NCI-H2081 (cell line): Measurements from ENCODE around the gene STK11IP.

Experiments
- DNase-seq, 2 experiments: peaks; one replicate each; lab custom pipeline; 2025; lab: John Stamatoyannopoulos, UW

Gene STK11IP

DNA sequence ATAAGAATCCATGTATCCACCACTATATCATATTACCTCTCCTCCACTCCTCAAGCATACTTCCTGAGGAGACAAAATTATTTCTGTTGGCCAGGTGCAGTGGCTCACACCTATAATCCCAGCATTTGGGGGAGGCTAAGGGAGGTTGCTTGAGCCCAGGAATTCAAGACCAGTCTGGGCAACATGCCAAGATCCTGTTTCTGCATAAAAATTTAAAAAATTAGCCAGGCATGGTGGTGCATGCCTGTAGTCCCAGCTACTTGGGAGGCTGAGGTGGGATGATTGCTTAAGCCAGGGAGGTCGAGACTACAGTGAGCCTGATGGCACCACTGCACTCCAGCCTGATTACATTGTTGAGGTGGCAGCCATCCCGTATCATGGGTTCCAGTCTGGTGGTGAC lies 16.3 kb upstream of the STK11IP start:
- DNase-seq = no peak

DNA sequence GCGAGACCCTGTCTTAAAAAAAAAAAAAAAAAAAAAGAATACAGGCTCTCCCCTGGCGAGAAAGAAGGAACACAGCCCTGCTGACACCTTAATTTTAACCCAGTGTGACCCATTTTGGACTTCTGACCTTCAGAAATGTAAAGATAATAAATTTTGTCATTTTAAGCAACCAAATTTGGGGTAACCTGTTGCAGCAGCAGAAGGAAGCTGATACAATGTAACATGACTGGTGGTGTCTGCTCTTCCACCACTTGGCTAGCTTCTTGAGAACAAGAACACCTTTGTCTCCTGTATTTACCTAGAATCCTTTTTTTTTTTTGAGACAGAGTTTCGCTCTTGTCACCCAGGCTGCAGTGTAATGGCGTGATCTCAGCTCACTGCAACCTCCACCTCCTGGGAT lies 6.6 kb upstream of the STK11IP start:
- DNase-seq = no peak

DNA sequence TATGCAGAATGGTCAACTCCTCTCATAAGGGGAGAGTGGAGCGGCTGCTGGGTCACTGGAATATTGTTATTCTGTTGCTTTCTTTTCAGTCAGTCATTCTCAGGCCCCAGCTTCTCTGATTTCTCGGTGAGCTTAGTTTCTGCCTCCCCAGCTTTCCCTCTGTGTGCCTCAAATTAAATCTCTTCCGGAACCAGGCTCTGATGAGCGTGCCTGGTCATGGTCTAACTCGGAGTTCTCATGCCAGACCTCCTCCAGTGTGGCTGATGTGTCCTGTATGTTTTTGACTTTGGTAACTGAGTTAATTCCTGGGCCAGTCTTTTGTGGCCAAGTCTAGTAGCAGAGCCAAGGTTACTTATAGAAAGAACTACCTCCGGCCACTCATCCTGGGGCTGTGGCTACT lies 4.9 kb upstream of the STK11IP start:
- no peak for DNase-seq

DNA sequence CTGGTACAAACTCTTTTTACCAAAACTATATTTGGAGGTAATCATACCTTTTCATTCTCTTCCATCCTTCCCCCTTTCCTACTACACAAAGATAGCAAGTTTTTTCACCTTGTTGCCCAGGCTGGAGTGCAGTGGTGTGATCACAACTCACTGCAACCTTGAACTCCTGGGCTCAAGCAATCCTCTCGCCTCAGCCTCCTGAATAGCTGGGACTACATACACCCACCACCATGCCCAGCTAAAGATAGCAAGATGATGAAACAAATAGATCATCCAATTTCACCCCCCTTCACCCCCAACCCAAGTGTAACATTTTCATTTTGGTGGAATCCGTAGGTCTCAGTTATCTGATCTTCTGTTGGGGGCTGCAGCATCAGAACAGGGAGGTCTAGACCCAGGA lies 4.5 kb upstream of the STK11IP start:
- no peak for DNase-seq

DNA sequence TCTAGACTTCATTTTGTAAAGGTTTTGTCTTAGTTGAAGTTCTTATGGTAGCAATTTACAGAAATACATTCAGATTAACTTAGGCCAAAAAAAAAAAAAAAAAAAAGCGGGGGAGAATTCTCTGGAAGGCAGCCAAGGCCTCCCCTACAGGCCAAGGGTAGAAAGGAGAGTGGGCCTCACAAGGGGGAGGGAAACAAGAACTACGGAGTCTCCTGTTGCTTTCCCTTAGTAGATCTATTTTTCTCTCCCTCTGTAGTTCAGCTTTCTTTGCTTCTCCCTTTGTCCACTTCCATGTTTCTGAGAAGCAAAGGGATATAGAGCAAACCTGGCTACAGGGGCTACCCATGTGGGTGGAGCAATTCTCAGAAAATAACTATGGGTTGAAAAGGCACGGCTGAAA lies 2.4 kb upstream of the STK11IP start:
- DNase-seq = no peak

DNA sequence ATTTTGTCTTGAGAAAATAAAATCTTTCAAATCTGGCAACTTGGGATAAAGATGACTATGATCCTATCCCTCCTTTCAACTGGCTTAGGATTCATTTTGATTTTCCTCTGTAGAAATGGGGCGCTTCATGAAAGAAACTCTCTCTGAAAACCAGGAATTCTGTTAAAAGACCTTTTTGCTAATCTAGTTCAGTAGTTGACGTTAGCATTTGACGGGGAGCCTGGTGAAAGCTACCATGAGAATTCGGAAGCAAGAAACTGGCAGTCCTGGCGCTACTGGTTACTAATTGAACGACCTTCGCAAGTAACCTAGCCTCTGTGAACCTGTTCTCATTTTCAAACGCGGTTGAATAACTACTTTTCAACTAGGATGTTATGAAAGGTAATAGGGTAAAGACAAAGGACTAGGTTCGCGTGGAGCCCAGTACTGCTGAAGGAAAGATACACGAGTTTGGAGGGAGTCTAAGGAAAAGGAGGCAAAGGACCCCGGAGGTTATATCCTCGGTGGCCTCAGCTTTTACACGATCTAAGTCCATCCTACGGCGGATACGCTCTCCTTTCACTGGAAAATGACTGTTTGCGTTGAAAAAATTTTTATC lies 604 bp upstream of the STK11IP start:
- DNase-seq = no peak

DNA sequence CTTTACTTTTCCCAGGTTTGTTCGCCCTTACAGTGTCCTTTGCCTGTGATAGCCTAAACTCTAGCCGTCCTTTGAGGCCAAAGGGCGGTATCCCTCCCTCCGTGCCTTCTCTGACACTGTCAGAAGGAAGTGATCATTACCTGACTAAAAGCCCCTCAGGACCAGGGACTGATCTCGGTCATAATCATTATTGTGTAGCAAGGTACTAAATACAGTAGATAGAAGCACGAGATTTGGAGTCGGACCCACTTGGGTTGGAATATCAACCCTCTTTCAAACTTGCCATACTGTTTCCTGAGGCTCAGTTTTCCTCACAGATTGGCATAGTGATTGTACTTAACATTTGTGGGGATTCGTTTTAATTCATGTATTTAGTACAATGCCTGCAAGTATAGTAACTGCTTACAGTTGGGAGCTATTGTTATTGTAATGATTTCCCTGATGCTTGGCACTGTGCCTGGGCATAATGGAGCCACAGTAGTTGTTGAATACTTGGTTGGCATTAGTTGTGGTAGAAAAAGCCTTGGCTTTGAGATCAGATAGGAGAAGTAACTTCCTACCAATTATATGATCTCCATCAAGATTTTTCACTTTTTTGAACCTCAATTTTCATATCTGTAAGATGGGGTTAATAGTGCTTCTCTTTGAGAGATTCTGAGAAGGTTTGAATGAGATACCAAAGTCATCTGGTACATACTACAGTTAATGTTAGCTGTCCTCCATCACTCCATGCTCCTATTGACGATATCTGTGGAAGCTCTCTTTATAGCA lies 836 bp downstream of the STK11IP start:
- peak; percentile 1 to 32 for DNase-seq

DNA sequence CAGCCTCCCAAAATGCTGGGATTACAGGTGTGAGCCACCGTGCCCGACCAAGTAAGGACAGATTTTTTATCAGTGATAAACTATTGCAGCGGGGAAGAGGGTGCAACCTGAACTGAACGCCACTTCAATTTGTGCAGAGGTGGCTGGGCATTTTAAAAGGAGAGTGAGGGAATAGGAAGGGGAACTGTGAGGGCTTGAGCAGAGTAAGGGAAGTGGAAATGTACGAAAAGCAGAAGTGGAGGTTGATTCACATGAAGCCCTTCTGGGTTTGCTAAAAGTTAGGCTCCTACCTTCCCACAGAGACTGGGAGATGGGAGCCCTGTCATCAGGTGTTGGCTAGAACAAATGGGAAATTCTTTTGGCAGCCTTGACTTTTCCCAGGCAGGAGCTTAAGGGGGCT lies 6.1 kb downstream of the STK11IP start:
- no peak for DNase-seq

DNA sequence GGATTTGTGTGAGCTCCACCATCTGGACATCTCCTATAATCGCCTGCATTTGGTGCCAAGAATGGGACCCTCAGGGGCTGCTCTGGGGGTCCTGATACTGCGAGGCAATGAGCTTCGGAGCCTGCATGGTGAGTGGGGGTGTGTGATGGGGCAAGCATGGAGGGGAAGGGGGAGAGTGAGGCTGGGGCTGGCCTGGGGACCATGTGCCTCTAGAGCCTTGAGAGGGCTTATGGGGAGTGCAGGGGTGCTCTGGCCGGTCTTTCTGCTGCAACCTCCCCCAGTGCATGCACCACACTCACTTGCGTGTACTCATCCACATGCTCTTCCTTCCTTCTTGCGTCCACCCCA lies 7.9 kb downstream of the STK11IP start:
- DNase-seq = no peak

DNA sequence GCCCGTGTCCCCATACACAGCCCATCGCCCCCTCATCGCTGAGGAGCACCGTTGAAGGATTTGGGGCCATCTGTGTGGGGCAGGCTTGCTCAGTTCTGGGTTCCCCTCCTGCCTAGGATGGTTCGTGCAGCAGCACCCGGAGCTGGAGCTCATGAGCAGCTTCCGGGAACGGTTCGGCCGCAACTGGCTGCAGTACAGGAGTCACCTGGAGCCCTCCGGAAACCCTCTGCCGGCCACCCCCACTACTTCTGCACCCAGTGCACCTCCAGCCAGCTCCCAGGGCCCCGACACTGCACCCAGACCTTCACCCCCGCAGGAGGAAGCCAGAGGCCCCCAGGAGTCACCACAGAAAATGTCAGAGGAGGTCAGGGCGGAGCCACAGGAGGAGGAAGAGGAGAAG lies 10.3 kb downstream of the STK11IP start:
- DNase-seq = no peak

DNA sequence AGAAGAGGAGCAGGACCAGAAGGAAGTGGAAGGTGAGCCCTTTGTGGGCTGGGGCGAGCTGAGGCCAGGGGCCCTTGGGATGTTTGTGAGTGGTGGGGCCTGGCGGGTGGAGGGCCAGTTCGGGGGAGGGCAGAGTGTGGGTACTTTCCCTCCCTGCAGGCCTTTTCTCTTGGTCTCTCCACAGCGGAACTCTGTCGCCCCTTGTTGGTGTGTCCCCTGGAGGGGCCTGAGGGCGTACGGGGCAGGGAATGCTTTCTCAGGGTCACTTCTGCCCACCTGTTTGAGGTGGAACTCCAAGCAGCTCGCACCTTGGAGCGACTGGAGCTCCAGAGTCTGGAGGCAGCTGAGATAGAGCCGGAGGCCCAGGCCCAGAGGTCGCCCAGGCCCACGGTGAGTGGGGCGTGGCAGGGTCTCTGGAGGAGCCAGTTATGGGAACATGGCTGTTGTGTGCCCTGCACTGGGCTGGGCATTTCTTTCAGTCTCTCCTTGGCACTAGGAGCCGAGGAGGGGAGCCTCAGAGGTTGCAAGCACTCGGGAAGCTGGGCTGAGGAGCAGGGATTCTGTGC lies 10.8 kb downstream of the STK11IP start:
- no peak for DNase-seq

DNA sequence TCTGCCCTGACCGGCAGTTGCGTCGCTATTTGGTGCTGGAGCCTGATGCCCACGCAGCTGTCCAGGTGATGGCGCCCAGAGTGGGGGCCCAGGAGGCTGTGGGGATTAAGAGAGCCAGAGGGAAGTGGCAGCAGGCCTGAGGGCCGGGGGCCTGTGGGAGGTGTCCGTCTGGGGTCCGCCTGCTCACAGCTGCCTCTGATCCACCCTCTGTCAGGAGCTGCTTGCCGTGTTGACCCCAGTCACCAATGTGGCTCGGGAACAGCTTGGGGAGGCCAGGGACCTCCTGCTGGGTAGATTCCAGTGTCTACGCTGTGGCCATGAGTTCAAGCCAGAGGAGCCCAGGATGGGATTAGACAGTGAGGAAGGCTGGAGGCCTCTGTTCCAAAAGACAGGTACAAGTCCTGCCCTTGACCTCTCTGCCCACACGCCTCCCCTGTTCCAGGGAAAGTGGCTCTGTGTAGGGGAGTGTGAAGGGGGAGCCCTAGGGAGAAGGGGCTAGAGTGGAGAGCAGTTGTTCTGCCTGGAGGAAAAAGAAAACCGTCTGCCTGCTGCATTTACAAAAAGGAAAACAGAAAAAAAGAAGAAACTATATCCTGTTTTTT lies 11.6 kb downstream of the STK11IP start:
- no peak for DNase-seq

DNA sequence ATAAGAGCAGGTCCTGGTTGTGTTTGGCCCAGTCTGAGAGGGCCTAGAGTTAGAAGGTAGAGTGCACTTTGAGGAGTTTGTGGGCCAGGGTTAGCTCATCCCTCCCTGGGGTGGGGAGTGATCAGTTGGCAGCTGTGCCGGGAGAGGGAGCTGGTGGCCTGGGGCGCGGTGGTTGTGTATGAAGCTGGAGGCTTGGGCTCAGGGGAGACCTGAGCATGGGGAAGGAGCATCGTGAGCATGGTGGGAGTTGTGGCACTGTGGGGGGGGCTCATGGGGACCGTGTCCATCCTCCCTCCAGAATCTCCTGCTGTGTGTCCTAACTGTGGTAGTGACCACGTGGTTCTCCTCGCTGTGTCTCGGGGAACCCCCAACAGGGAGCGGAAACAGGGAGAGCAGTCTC lies 13.6 kb downstream of the STK11IP start:
- no peak for DNase-seq

DNA sequence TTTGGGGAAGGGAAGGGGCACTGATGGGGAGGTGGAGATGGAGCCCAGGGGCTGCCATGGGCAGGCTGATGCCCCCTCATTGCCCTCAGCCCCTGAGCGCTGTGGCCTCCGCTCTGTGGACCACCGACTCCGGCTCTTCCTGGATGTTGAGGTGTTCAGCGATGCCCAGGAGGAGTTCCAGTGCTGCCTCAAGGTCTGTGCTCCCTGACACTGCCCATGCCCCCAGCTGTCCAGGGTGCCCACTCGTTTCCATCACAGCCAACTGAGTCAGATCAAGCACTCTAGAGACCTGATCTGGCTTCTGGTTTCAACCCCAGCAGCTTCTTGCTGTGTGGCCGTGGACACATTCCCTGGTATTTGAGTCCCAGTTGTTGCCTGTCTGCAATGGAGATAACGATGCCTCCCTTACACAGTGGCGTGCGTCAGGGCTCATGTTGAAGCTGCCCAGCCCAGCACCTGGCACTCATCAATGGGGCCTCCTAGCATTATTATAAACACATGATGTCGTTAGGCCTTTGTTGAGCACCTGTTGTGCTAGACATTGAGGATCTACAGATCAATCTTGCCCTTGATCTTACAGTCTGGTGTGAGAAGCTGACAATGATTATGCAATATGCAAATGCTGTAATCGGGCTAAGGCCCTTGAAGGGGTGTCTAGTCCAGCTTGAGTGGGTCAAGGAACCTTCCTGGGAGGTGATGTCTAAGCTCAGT lies 14.4 kb downstream of the STK11IP start:
- DNase-seq = no peak

DNA sequence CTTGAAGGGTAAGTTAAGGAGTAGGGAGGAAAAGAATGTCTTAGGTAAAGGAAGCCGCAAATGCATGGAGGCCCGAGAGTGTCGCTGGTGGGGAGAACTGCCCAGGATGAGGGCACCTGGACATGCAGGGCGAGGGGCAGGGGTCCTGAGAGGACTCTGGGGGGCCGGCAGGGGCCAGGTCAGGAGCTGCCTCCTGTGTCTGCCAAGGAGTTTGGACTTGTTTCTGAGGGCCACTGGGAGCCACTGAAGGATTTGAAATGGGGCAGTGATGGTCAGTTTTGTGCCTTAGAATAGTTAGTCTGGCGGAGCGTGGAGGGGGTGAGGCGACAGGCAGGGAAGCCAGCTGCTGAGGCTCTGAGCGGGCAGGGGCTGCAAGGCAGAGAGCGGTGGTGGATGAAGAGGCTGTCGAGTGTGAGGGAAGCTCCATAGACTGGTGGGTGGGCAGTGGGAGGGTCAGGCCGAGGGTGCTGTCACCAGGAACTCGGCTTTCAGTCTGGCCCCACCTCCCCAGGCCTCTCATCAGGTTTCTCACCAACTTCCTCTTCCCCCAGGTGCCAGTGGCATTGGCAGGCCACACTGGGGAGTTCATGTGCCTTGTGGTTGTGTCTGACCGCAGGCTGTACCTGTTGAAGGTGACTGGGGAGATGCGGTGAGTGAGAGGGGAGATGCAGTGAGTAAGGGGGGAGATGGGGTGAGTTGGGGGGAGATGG lies 15.1 kb downstream of the STK11IP start:
- no peak for DNase-seq

DNA sequence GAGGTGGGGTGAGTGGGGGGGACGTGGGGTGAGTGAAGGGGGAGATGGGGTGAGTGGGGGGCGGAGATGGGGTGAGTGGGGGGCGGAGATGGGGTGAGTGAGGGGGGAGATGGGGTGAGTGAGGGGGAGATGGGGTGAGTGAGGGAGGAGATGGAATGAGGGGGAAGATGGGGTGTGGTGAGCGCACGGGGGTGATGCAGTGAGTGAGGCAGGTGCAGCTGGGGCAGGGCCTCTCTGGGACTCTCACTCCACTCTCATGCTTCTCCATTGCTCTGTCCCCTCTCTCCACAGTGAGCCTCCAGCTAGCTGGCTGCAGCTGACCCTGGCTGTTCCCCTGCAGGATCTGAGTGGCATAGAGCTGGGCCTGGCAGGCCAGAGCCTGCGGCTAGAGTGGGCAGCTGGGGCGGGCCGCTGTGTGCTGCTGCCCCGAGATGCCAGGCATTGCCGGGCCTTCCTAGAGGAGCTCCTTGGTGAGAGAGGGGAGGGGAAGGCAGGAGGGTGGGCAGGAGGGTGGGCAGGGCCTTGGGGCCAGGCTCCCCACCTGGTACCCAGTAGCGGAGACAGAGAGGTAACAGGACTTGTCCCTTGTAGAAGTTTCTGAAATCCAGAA lies 15.9 kb downstream of the STK11IP start:
- DNase-seq = no peak

DNA sequence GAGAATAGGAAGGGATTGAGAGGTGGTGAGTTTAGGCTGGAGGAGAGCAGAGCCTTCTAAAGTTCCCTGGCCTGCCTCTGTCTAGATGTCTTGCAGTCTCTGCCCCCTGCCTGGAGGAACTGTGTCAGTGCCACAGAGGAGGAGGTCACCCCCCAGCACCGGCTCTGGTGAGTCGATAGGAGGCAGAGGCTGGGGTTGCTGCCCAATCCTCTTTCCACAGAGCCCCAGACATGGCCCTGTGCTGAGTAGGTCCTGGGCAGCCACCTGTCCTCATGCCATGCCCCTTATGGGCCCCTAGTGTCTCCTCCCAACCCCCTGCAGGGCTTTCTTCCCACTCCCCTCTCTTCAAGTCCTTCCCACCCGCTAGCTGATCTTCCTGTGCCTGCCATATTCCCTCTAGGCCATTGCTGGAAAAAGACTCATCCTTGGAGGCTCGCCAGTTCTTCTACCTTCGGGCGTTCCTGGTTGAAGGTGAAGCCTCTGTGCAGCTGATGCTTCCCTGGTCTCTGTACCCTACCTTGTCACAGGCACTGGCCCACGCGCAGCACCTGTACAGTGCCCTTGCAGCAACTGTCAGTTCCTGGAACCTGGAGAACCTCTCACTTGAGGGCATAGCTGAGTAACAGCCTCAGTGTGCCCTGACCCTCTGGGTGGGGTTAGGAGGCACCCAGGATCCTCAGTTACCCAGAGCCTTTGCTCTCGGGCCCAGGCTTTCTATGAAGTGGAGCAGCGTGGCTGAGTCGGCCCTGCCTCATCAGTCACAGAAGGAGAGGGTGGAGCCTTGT lies 16.6 kb downstream of the STK11IP start:
- no peak for DNase-seq

DNA sequence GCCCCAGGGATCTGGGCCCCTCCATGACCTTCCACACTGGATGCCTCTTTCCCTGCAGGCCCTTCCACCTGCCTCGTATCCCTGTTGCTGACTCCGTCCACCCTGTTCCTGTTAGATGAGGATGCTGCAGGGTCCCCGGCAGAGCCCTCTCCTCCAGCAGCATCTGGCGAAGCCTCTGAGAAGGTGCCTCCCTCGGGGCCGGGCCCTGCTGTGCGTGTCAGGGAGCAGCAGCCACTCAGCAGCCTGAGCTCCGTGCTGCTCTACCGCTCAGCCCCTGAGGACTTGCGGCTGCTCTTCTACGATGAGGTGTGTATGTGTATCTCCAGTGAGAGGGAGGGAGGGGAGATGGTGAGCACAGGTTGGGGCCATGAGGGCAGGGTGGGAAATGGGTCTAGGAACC lies 17.4 kb downstream of the STK11IP start:
- no peak for DNase-seq

DNA sequence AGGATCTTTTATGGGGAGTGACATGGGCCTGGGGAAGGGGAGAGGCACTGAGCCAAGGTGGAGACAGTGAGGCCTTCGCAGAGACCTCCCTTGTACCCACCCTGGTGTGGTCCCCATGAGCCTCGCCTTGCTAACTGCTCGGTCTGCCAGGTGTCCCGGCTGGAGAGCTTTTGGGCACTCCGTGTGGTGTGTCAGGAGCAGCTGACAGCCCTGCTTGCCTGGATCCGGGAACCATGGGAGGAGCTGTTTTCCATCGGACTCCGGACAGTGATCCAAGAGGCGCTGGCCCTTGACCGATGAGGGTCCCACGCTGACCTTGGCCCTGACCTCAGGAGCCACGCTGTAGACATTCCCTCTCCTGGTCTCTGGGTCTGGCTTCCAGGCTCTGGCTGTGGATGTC lies 18.2 kb downstream of the STK11IP start:
- no peak for DNase-seq

DNA sequence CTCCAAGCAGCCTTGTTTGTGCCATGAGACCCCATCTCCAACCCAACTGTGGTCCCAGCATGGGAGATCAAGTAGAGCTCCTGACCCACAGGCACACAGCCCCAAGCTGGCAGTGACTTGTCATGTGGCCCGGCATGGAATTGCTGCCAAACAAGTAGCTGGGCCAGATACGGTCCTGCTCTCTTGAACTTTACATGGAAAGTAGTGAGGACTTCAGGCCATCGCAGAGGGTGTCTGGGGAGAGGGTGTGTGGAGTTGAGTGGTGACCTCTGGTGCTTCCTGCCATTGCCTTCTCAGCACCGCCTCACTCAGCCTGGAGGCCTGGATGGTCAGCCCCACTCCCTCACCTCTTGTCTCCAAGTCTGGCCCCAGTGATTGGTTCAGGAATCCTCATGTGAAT lies 18.9 kb downstream of the STK11IP start:
- no peak for DNase-seq

DNA sequence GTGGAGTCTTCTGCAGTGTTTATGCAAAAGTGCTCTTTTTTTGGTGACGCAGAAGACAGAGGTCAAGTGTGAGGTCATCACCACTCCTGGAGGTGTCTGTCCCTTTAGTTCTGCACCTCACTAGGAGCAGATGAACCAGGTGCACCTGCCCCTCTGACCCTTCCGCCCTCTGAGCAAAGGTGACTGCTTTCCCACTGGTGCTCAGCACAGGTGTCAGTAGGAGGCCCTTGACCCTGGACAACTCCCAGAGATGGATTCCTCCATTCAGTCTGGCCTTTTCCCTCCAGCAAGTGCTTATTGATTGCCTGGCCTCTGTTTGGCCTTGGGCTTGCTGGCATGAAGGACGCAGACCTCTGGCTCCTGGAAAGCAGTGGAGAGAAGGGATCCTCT lies 21.1 kb downstream of the STK11IP start:
- DNase-seq = no peak
